ENCODE data around the gene GALNT2.

GALNT2 gene

DNA sequence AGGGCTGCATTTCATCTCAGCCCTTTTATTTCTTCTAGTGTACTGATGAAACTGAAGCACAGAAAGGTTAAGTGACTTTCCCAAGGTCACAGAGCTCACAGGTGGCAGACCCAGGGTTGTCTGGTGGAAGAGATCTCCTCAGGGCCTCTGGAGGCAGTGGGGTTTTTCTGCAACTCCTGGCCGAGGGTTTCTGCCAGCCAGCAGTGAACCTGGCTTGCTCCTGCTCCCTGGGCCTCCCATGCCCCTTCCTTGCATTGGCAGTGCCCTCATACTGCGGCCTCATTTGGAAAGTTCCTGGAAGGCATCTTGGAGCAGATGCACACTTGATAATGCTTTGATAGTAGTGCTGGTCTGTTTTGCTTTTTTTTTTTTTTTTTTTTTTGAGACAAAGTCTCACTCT, 7.7 kb downstream of the GALNT2 start:
- no peak overlapping the region for H3K4me3 ChIP-seq (ENCODE audit: low read depth, low read length)
- TF ChIP-seq, protein P1, sequence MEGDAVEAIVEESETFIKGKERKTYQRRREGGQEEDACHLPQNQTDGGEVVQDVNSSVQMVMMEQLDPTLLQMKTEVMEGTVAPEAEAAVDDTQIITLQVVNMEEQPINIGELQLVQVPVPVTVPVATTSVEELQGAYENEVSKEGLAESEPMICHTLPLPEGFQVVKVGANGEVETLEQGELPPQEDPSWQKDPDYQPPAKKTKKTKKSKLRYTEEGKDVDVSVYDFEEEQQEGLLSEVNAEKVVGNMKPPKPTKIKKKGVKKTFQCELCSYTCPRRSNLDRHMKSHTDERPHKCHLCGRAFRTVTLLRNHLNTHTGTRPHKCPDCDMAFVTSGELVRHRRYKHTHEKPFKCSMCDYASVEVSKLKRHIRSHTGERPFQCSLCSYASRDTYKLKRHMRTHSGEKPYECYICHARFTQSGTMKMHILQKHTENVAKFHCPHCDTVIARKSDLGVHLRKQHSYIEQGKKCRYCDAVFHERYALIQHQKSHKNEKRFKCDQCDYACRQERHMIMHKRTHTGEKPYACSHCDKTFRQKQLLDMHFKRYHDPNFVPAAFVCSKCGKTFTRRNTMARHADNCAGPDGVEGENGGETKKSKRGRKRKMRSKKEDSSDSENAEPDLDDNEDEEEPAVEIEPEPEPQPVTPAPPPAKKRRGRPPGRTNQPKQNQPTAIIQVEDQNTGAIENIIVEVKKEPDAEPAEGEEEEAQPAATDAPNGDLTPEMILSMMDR (IDR thresholded peaks at IDR 0.05; ENCODE audit: borderline replicate concordance, insufficient read depth, low read depth, low read length): no peak

GRCh38 chr1:230076121-230076520, 9.1 kb downstream of the GALNT2 start:
- TF ChIP-seq, protein P1 (IDR thresholded peaks at IDR 0.05; ENCODE audit: borderline replicate concordance, insufficient read depth, low read depth, low read length): no peak
- no peak overlapping the region for H3K4me3 ChIP-seq (ENCODE audit: low read depth, low read length)

DNA sequence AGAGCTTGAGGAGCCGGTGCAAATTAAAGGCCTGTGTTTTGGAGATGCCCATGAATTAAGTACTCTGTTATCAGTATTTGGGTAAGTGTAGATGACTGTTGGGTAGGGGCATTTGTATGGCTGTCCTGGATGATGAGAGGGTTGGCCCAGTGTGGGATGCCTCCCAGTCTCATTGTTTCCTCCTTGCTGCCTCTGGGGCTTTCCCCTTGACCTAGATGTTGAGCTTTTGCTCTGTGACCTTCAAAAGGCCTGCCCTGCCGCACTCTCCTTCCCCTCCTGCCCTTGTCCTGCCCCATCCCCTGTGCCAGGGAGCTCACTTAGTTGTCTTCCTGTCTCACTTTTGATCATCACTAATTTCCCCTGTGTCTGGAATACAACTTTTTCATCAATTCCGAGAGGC, 10.0 kb downstream of the GALNT2 start:
- TF ChIP-seq, protein P1 (IDR thresholded peaks at IDR 0.05; ENCODE audit: borderline replicate concordance, insufficient read depth, low read depth, low read length): no peak
- H3K4me3 ChIP-seq (ENCODE audit: low read depth, low read length): no peak overlapping the region

GRCh38 chr1:230077436-230078213, 10.6 kb downstream of the GALNT2 start:
- H3K4me3 ChIP-seq (ENCODE audit: low read depth, low read length): no peak overlapping the region
- TF ChIP-seq, protein P1 (IDR thresholded peaks at IDR 0.05; ENCODE audit: borderline replicate concordance, insufficient read depth, low read depth, low read length): no peak

DNA sequence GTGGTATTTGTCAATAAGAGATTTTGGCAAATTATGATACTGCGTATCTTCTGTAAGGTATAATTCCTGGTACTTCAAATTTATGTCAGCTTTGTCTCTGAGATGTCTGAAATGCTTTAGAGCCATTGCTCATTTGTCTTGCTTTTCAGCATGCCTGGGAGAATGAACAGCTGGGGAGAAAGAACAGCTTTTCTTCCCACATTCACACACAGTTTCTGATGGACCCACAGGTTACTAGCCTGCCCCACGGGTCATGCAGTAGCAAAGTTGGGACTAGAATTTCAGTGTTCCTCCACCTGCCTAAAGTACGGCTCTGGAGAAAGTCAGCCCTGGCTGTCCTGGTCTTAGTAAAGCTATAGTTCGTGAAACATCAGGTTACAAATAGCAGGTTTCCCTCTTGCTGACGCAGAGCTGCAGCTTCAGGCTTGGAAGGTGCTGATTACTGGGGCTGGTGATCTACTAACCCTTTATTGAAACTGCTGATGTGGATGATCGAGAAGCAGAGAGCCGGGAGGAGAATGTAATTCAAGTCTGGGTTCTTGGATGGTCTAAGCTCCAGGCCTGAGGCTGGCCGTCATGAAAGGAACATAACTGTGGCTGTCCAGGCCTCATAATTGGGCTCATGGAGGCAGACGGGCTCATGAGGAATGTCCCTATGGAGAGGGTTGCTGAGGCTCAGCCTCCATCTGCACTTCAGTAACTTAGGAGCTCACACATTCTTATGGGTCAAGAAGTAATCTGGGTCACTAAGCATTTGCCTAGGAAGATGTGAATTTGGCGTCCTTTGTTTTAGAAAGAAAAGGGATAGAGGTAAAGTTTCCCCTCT, 12.4 kb downstream of the GALNT2 start:
- TF ChIP-seq, protein P1 (IDR thresholded peaks at IDR 0.05; ENCODE audit: borderline replicate concordance, insufficient read depth, low read depth, low read length): no peak
- H3K4me3 ChIP-seq (ENCODE audit: low read depth, low read length): no peak overlapping the region

GRCh38 chr1:230080822-230081221, 13.8 kb downstream of the GALNT2 start:
- TF ChIP-seq, protein P1 (IDR thresholded peaks at IDR 0.05; ENCODE audit: borderline replicate concordance, insufficient read depth, low read depth, low read length): no peak

More at GRCh38 chr1:230080822-230081221, 13.8 kb downstream of the GALNT2 start:
- H3K4me3 ChIP-seq (ENCODE audit: low read depth, low read length): no peak overlapping the region

All from GM12875 (cell line).